Suppressor macrophage treated with lipopolysaccharide for 1 hour (primary cell): ENCODE data around the gene PTPRQ.

ENCODE experiments used
- DNase-seq, 3 donors: peaks; one replicate each; pipeline ENCODE4 v3.0.0-alpha.2; 2020 to 2022

The PTPRQ gene

GRCh38 chr12:80559766-80560165 lies 115.7 kb downstream of the PTPRQ start:
- DNase-seq = peak in 1 of 3 donors; percentile 7

- peak in 1 of 3 donors; percentile 5 for DNase-seq
These were observed 121.2 kb downstream of the PTPRQ start for GRCh38 chr12:80565271-80565670.

GRCh38 chr12:80567401-80567800 lies 123.4 kb downstream of the PTPRQ start:
- peak; percentile 11 to 31 (median 28) for DNase-seq

- no peak for DNase-seq
These were observed 132.8 kb downstream of the PTPRQ start for GRCh38 chr12:80576641-80577418.

- DNase-seq = no peak
These were observed 136.2 kb downstream of the PTPRQ start for GRCh38 chr12:80580254-80580653.

- DNase-seq = no peak
These were observed 137.7 kb downstream of the PTPRQ start for GRCh38 chr12:80581783-80582182.

GRCh38 chr12:80582431-80582830 lies 138.4 kb downstream of the PTPRQ start:
- DNase-seq = no peak

- no peak for DNase-seq
These were observed 145.0 kb downstream of the PTPRQ start for GRCh38 chr12:80589077-80589476.

GRCh38 chr12:80590085-80590484 lies 146.1 kb downstream of the PTPRQ start:
- DNase-seq = no peak

GRCh38 chr12:80593766-80594165 lies 149.7 kb downstream of the PTPRQ start:
- DNase-seq = no peak

GRCh38 chr12:80596509-80596908 lies 152.5 kb downstream of the PTPRQ start:
- no peak for DNase-seq

- DNase-seq = peak in 2 of 3 donors; percentile 21 to 24
These were observed 154.1 kb downstream of the PTPRQ start for GRCh38 chr12:80598004-80598606.

GRCh38 chr12:80602455-80602854 lies 158.4 kb downstream of the PTPRQ start:
- DNase-seq = no peak

GRCh38 chr12:80607361-80608135 lies 163.5 kb downstream of the PTPRQ start:
- DNase-seq = no peak

- DNase-seq = no peak
These were observed 173.7 kb downstream of the PTPRQ start for GRCh38 chr12:80617733-80618132.

GRCh38 chr12:80620281-80620680 lies 176.2 kb downstream of the PTPRQ start:
- no peak for DNase-seq

- no peak for DNase-seq
These were observed 178.2 kb downstream of the PTPRQ start for GRCh38 chr12:80622271-80622670.

- DNase-seq = no peak
These were observed 181.0 kb downstream of the PTPRQ start for GRCh38 chr12:80625051-80625450.

GRCh38 chr12:80625901-80626300 lies 181.9 kb downstream of the PTPRQ start:
- no peak for DNase-seq

GRCh38 chr12:80627782-80628181 lies 183.7 kb downstream of the PTPRQ start:
- DNase-seq = peak in 1 of 3 donors; percentile 0

- peak in 1 of 3 donors; percentile 2 for DNase-seq
These were observed 188.8 kb downstream of the PTPRQ start for GRCh38 chr12:80632835-80633234.

- no peak for DNase-seq
These were observed 190.9 kb downstream of the PTPRQ start for GRCh38 chr12:80634903-80635302.

- DNase-seq = no peak
These were observed 192.8 kb downstream of the PTPRQ start for GRCh38 chr12:80636832-80637231.

- no peak for DNase-seq
These were observed 197.9 kb downstream of the PTPRQ start for GRCh38 chr12:80641936-80642335.
